ENCODE results near the gene BBS7. TPM values are rescaled to one million over a fixed set of nuclear protein-coding genes. Genes with fewer than 3 reads are reported as not detected.

Gene BBS7
- polyA plus RNA-seq, 1 donor from 2014 or later, result 60.9 TPM

GRCh38 chr4:121789960-121790829, 80.1 kb downstream of the BBS7 start:
- Histone ChIP-seq H4K20me1 (ENCODE audit: insufficient read depth) (no peaks in the 10 kb centered on the region), H3K27me3 (ENCODE audit: insufficient read depth, low read depth, low read length) (no peaks in the 10 kb centered on the region), H3K79me2 (replicated peaks; ENCODE audit: insufficient read depth, low read length) (no peaks in the 10 kb centered on the region), H3K4me3 (ENCODE audit: low read length) (no peak overlapping the region), H3K27ac (ENCODE audit: low read length) (no peak overlapping the region), H2AFZ (ENCODE audit: low read depth, low read length) (no peak overlapping the region), H3K9me2 (ENCODE audit: insufficient read depth, low read length) (no peaks in the 10 kb centered on the region), H3K9ac (ENCODE audit: low read length) (no peak overlapping the region), H3F3A (ENCODE audit: insufficient read depth, low read length, poor library complexity, severe bottlenecking) (no peaks in the 10 kb centered on the region), H3K4me2 (ENCODE audit: low read length) (no peak overlapping the region), H3K36me3 (ENCODE audit: insufficient read depth, low read length) (no peaks in the 10 kb centered on the region), H3K9me3 (ENCODE audit: low read length) (no peaks in the 10 kb centered on the region)
- no peak for TF ChIP-seq EP300 (conservative IDR thresholded peaks at IDR 0.05; ENCODE audit: poor library complexity, severe bottlenecking)
- no peak for TF ChIP-seq POLR2AphosphoS5 (IDR thresholded peaks at IDR 0.05)
- no peak for TF ChIP-seq RAD21 (conservative IDR thresholded peaks at IDR 0.05)
- TF ChIP-seq REST (IDR thresholded peaks at IDR 0.05; ENCODE audit: borderline replicate concordance), result no peak
- no peak for TF ChIP-seq EZH2 (IDR thresholded peaks at IDR 0.05; ENCODE audit: borderline replicate concordance, insufficient read depth, low read length, poor library complexity, severe bottlenecking)

GRCh38 chr4:121789455-121789854, 80.8 kb downstream of the BBS7 start:
- TF ChIP-seq RAD21 (conservative IDR thresholded peaks at IDR 0.05) (no peak), EP300 (conservative IDR thresholded peaks at IDR 0.05; ENCODE audit: poor library complexity, severe bottlenecking) (no peak), EZH2 (IDR thresholded peaks at IDR 0.05; ENCODE audit: borderline replicate concordance, insufficient read depth, low read length, poor library complexity, severe bottlenecking) (no peak), SMC3 (conservative IDR thresholded peaks at IDR 0.05; ENCODE audit: poor library complexity) (no peak), POLR2AphosphoS5 (IDR thresholded peaks at IDR 0.05) (no peak), CTCF (IDR thresholded peaks at IDR 0.05; ENCODE audit: poor library complexity, severe bottlenecking) (no peak), REST (IDR thresholded peaks at IDR 0.05; ENCODE audit: borderline replicate concordance) (no peak), TAF1 (IDR thresholded peaks at IDR 0.05; ENCODE audit: low read depth) (no peak), MXI1 (conservative IDR thresholded peaks at IDR 0.05; ENCODE audit: poor library complexity, severe bottlenecking) (no peak)
- Histone ChIP-seq H2AFZ (ENCODE audit: low read depth, low read length) (no peak overlapping the region), H3K9me3 (ENCODE audit: low read length) (no peaks in the 10 kb centered on the region), H3K4me2 (ENCODE audit: low read length) (no peak overlapping the region), H3F3A (ENCODE audit: insufficient read depth, low read length, poor library complexity, severe bottlenecking) (no peaks in the 10 kb centered on the region), H4K20me1 (ENCODE audit: insufficient read depth) (no peaks in the 10 kb centered on the region), H3K36me3 (ENCODE audit: insufficient read depth, low read length) (no peaks in the 10 kb centered on the region), H3K79me2 (replicated peaks; ENCODE audit: insufficient read depth, low read length) (no peaks in the 10 kb centered on the region), H3K9me2 (ENCODE audit: insufficient read depth, low read length) (no peaks in the 10 kb centered on the region), H3K27me3 (ENCODE audit: insufficient read depth, low read depth, low read length) (no peaks in the 10 kb centered on the region), H3K9ac (ENCODE audit: low read length) (no peak overlapping the region), H3K4me3 (ENCODE audit: low read length) (no peak overlapping the region), H3K27ac (ENCODE audit: low read length) (no peak overlapping the region)

Data from neural cell (in vitro differentiated cells).